NCI-H226 (cell line): ENCODE results near the gene TTC23.
"Not testable (repeated sequence)": the region's sequence is repeated elsewhere in the genome, so short reads cannot be mapped to it uniquely, and the experiment has no call there.

ENCODE experiments used
- DNase-seq: peaks from one replicate; pipeline ENCODE4 v3.0.0-alpha.2; 2015

Gene TTC23

GRCh38 chr15:99118258-99118632, 131.1 kb downstream of the TTC23 start:
- DNase-seq, result no peak

DNA sequence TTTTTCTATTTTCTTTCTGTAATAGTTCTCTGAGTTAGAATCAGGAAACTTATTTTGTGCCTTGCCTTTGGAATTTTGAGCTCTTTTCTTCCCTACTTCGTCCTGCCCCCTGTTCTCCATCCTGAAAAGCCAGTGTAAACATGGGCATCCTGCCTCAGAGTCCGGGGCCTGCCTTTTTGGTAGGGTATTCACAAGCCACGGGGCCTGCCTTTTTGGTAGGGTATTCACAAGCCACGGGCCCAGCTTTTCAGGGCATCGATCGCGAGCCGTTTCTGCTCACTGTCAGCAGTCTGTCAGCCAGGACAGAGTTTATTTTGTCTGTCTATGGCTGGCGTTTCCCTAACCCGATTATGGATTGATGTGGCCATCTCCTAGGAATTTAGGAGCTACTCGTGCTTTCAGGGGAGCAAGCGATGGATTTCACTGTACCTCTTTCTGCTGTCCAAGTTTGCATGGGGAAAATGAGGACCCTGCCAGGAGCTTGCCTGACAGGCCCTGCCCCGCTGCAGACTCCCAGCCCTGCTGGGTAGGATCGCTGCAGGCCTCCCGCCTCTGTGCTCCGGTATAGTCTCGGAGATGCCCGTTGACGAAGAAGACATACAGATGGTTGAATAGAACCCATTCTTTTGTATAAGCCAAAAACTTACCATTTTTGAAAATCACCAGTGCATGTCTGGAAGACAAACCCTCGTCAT, 131.7 kb downstream of the TTC23 start:
- DNase-seq, result no peak

GRCh38 chr15:99117111-99117510, 132.3 kb downstream of the TTC23 start:
- no peak for DNase-seq

- no peak for DNase-seq
These were observed 133.8 kb downstream of the TTC23 start for GRCh38 chr15:99115300-99116215.

DNA sequence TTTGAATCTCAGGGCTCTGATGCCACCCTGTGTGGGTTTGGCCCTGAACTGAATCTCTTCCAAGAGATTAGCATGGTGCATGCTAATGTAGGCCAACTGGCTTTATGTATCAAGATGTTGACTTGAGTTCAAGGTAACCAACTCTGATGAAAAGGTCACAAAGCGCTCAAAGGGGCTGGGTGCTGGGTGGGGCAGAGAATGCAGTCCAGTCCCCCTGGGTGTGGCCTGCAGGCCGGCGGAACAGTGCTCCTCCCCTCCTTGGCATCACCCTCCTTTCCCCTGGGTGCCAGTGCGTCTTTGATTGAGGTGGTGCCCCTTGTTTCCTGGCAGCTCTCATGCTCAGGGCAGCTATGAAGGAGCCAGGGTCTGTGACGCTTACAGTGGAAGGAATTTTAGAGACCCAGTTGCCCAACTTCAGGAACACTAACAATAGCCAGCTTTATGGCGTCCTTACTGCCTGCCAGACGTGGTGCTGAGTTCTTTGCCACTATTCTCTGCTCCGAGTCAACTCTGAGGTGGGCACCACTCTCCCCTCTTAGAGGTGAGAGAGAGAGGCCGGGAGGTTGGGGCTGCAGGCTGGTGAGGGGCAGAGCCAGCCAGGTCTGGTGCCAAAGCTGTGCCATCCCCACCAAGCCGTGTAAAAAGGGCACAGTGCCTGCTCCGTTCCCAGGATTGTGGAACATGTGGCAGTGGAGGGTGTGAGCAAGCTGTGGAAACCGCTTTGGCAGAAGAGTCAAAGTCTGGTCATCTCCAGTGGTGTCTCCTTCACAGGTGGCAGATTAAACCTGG, 134.7 kb downstream of the TTC23 start:
- DNase-seq, result no peak

GRCh38 chr15:99113547-99114271, 135.7 kb downstream of the TTC23 start:
- no peak for DNase-seq

DNA sequence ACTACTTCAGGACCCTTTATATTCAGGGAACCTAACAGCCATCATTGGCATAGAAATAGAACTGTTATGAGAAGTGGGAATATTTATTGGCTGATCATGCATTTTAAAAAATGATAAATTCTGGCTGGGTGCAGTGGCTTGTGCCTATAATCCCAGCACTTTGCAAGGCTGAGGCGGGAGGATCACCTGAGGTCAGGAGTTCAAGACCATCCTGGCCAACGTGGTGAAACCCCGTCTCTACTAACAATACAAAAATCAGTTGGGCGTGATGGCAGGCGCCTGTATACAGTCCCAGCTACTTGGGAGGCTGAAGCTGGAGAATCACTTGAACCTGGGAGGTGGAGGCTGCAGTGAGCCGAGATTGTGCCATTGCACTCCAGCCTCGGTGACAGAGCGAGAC, 137.7 kb downstream of the TTC23 start:
- DNase-seq, result not testable (repeated sequence)

- no peak for DNase-seq
These were observed 138.6 kb downstream of the TTC23 start for GRCh38 chr15:99110581-99111320.

- no peak for DNase-seq
These were observed 139.3 kb downstream of the TTC23 start for GRCh38 chr15:99110093-99110492.

GRCh38 chr15:99109555-99110021, 139.8 kb downstream of the TTC23 start:
- no peak for DNase-seq

GRCh38 chr15:99108993-99109392, 140.4 kb downstream of the TTC23 start:
- DNase-seq, result no peak

GRCh38 chr15:99106417-99107220, 142.8 kb downstream of the TTC23 start:
- DNase-seq, result no peak

DNA sequence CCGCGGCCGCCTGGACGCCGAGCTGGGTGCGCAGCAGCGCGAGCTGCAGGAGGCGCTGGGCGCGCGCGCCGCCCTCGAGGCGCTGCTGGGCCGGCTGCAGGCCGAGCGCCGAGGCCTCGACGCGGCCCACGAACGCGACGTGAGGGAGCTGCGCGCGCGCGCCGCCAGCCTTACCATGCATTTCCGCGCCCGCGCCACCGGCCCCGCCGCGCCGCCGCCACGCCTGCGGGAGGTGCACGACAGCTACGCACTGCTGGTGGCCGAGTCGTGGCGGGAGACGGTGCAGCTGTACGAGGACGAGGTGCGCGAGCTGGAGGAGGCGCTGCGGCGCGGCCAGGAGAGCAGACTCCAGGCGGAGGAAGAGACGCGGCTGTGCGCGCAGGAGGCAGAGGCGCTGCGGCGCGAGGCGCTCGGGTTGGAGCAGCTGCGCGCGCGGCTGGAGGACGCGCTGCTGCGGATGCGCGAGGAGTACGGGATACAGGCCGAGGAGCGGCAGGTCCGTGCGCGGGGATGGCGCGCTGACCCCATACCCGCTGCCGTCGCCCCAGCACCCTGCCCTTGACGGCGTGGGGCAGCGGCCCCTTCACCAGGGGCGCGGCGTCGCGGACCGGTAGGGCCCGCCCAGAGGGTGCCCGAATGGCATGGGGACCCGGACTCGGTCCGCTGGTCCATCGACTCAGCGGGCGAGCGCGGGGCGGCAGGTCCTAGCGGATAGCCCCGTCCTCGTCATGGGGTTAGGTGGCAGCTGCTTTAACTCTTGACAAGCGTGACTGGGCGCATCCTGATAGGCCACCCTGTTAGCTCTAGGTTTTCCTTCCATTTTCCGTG, 143.7 kb downstream of the TTC23 start:
- DNase-seq, result no peak

DNA sequence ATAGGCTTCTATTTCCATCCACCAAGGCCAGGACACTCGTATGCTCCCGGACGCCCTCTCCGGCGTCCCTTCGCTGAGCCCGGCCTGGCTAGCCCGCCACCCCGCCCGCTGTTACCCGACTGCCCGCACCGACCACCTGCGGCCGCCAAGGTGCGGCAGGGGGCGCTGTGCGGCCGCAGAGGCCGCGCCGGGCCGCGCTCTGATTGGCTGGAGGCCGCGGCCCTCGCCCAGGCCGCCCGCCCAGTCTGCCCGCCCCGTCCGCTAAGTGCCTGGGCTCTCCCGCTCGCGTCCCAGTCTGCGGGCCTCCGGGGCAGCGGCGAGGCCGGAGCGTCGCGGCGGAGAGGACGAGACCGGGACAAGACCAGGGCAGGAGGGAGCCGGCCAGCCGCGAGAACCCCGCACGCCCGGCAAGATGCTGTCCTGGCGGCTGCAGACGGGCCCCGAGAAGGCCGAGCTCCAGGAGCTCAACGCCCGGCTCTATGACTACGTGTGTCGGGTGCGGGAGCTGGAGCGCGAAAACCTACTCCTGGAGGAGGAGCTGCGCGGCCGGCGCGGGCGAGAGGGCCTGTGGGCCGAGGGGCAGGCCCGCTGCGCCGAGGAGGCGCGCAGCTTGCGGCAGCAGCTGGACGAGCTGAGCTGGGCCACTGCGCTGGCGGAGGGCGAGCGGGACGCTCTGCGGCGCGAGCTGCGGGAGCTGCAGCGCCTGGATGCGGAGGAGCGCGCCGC, 144.4 kb downstream of the TTC23 start, which contains the start of gene SYNM:
Gene SYNM, plus strand, starts transcription at position 293 of the 726 bp plus-strand sequence. Its CDS starts 120 bp downstream, at position 413.
- DNase-seq, result peak; percentile 77

DNA sequence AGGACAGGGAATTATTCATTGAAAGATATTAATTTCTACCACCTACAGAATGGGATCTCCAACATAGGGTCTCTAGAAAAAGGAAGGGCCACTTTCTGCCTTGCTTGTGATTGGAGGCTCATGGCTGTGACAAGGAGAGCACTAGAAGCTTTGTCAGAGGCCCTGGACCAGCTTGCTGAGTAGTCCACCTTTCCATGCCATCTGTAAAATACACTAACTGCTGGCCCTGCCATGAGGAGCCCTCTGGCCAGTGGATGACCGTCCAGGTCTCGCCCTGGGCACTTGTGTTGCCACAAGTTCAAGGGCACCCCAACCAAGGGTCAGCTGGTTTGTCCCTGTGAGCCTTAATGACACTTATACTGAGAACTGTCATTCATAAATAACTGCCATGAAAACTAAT, 146.1 kb downstream of the TTC23 start:
- DNase-seq, result no peak

- no peak for DNase-seq
These were observed 146.8 kb downstream of the TTC23 start for GRCh38 chr15:99102332-99103235.

DNA sequence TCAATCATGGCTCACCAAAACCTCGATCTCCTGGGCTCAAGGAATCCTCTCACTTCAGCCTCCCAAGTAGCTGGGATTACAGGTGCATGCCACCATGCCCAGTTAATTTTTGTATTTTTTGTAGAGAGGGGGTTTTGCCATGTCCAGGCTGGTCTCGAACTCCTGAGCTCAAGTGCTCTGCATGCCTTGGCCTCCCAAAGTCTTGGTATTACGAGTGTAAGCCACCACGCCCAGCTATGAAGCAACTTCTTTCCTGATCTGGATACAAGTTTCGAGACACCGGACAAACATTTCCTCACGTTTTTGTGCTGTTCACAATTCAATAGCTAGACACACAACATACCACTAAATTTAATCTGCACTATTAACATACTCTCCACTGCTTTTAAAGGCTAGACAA, 147.9 kb downstream of the TTC23 start:
- DNase-seq, result no peak
